GM18499 (cell line): ENCODE measurements around the gene SPATA13.

Experiments
- ATAC-seq: cut with Tn5 transposase; IDR thresholded peaks from one replicate; pipeline ENCODE4 v1.9.1; 2021; ENCODE audit warnings: moderate number of reproducible peaks; ENCODE audit not compliant: insufficient read depth, unreplicated experiment

SPATA13 gene

GRCh38 chr13:24138911-24139310 is 21.6 kb upstream of the SPATA13 start:
- no peak for ATAC-seq

GRCh38 chr13:24141333-24141910 is 19.1 kb upstream of the SPATA13 start:
- ATAC-seq: no peak

- ATAC-seq: no peak
These were observed 18.1 kb upstream of the SPATA13 start for GRCh38 chr13:24142453-24142852.

- no peak for ATAC-seq
These were observed 17.6 kb upstream of the SPATA13 start for GRCh38 chr13:24142886-24143285.

- ATAC-seq: no peak
These were observed 15.3 kb upstream of the SPATA13 start for GRCh38 chr13:24145240-24145639.

- no peak for ATAC-seq
These were observed 14.8 kb upstream of the SPATA13 start for GRCh38 chr13:24145674-24146073.

GRCh38 chr13:24146961-24147569 is 13.5 kb upstream of the SPATA13 start:
- ATAC-seq: no peak

GRCh38 chr13:24147570-24147963 is 13.0 kb upstream of the SPATA13 start:
- no peak for ATAC-seq

GRCh38 chr13:24148414-24149235 is 11.9 kb upstream of the SPATA13 start:
- no peak for ATAC-seq

- no peak for ATAC-seq
These were observed 11.1 kb upstream of the SPATA13 start for GRCh38 chr13:24149246-24150032.

- no peak for ATAC-seq
These were observed 9.9 kb upstream of the SPATA13 start for GRCh38 chr13:24150572-24150971.

GRCh38 chr13:24151864-24152263 is 8.7 kb upstream of the SPATA13 start:
- no peak for ATAC-seq

GRCh38 chr13:24152292-24153214 is 8.0 kb upstream of the SPATA13 start:
- ATAC-seq: no peak

- ATAC-seq: no peak
These were observed 7.2 kb upstream of the SPATA13 start for GRCh38 chr13:24153347-24153746.

GRCh38 chr13:24153979-24154701 is 6.4 kb upstream of the SPATA13 start:
- ATAC-seq: no peak

GRCh38 chr13:24159357-24159756 is 1.2 kb upstream of the SPATA13 start:
- ATAC-seq: no peak

- no peak for ATAC-seq
These were observed 673 bp downstream of the SPATA13 start for GRCh38 chr13:24161010-24161775.

- no peak for ATAC-seq
These were observed 1.5 kb downstream of the SPATA13 start for GRCh38 chr13:24161980-24162525.
